Hepatocyte (in vitro differentiated cells): ENCODE data around the gene ZNF664.

Experiments
- CTCF ChIP-seq: fragments of 200-600 bp; sonication (generic); IDR thresholded peaks from 2 replicates; pipeline ENCODE4 v1.5.1; 2016; ENCODE audit warnings: antibody characterized with exemption, mild to moderate bottlenecking; ENCODE audit not compliant: poor library complexity
- EZH2 ChIP-seq: fragments of 200-600 bp; sonication (generic); IDR thresholded peaks from 2 replicates; pipeline ENCODE4 v1.6.1; 2016; ENCODE audit warnings: antibody characterized with exemption, mild to moderate bottlenecking, borderline replicate concordance
- EZH2phosphoT487 ChIP-seq: fragments of 200-600 bp; sonication (generic); IDR thresholded peaks from one replicate; pipeline ENCODE4 v1.6.1; 2018; ENCODE audit warnings: antibody characterized with exemption, mild to moderate bottlenecking, low read depth, moderate library complexity; ENCODE audit not compliant: unreplicated experiment, severe bottlenecking

- no peak for TF ChIP-seq CTCF
- TF ChIP-seq EZH2, result no peak
- no peak for TF ChIP-seq EZH2phosphoT487
These were observed 34.1 kb downstream of the ZNF664 start for GRCh38 chr12:124006846-124007713.
